GM23248 (cell line): Measurements from ENCODE around the gene DESI1. TPM values are rescaled to one million over a fixed set of nuclear protein-coding genes. Genes with fewer than 3 reads are reported as not detected.

ENCODE experiments used
- DNase-seq: peaks from one replicate; pipeline ENCODE4 v3.0.0-alpha.2; 2015
- H2AFZ ChIP-seq: fragments of 200-600 bp; sonication (generic); 2 replicates; pipeline ENCODE4 v1.6.1; 2016; ENCODE audit warnings: antibody characterized with exemption
- H3F3A ChIP-seq: fragments of 200-600 bp; sonication (generic); 2 replicates; pipeline ENCODE4 v1.6.1; 2016; ENCODE audit warnings: mild to moderate bottlenecking, antibody characterized with exemption, mixed run types; ENCODE audit not compliant: insufficient read depth
- H3K27ac ChIP-seq: fragments of 200-600 bp; sonication (generic); 2 replicates; pipeline ENCODE4 v1.5.1; 2016; ENCODE audit warnings: mild to moderate bottlenecking
- H3K27me3 ChIP-seq: fragments of 200-600 bp; sonication (generic); replicated peaks from 2 replicates; pipeline ENCODE4 v1.6.1; 2016; ENCODE audit warnings: mild to moderate bottlenecking; ENCODE audit not compliant: insufficient read depth
- H3K36me3 ChIP-seq: fragments of 200-600 bp; sonication (generic); 2 replicates; pipeline ENCODE4 v1.6.1; 2016; ENCODE audit warnings: low read depth, mild to moderate bottlenecking
- H3K4me1 ChIP-seq: fragments of 200-600 bp; sonication (generic); 2 replicates; pipeline ENCODE4 v1.6.1; 2016; ENCODE audit warnings: mild to moderate bottlenecking; ENCODE audit not compliant: insufficient read depth
- H3K4me2 ChIP-seq: fragments of 200-600 bp; sonication (generic); one replicate; pipeline ENCODE4 v1.6.1; 2016; ENCODE audit warnings: mild to moderate bottlenecking; ENCODE audit not compliant: unreplicated experiment
- H3K4me3 ChIP-seq: fragments of 200-600 bp; sonication (generic); 2 replicates; pipeline ENCODE4 v1.5.1; 2016; ENCODE audit warnings: mild to moderate bottlenecking
- H3K79me2 ChIP-seq: fragments of 200-600 bp; sonication (generic); 2 replicates; pipeline ENCODE4 v1.6.1; 2016; ENCODE audit warnings: mild to moderate bottlenecking; ENCODE audit not compliant: insufficient read depth
- H3K9ac ChIP-seq: fragments of 200-600 bp; sonication (generic); 2 replicates; pipeline ENCODE4 v1.6.1; 2016; ENCODE audit warnings: mild to moderate bottlenecking
- H3K9me2 ChIP-seq: fragments of 200-600 bp; sonication (generic); 2 replicates; pipeline ENCODE4 v1.6.1; 2016; ENCODE audit warnings: mixed run types, mild to moderate bottlenecking, moderate library complexity; ENCODE audit not compliant: insufficient read depth
- H3K9me3 ChIP-seq: fragments of 200-600 bp; sonication (generic); one replicate; pipeline ENCODE4 v1.6.1; 2017; ENCODE audit warnings: low read depth
- H4K20me1 ChIP-seq: fragments of 200-600 bp; sonication (generic); 2 replicates; pipeline ENCODE4 v1.6.0; 2016; ENCODE audit not compliant: insufficient read depth
- EZH2 ChIP-seq: fragments of 200-600 bp; sonication (generic); IDR thresholded peaks from 2 replicates; pipeline ENCODE4 v1.6.1; 2018; ENCODE audit warnings: antibody characterized with exemption, mild to moderate bottlenecking; ENCODE audit not compliant: insufficient read depth, poor library complexity, severe bottlenecking
- EZH2phosphoT487 ChIP-seq: fragments of 200-600 bp; sonication (generic); IDR thresholded peaks from 2 replicates; pipeline ENCODE4 v1.6.1; 2018; ENCODE audit warnings: antibody characterized with exemption, moderate library complexity, mild to moderate bottlenecking, low read depth; ENCODE audit not compliant: insufficient read depth
- WGBS, 2 experiments: methylation state at CpG; one replicate each; pipeline ENCODE4 v1.1.6; 2015 to 2017; ENCODE audit warnings: low lambda C conversion rate in 2 of 2, low coverage in 1 of 2; ENCODE audit errors: missing lambda C conversion rate in 2 of 2; 5-methylcytosine and 5-hydroxymethylcytosine counted together
- in situ Hi-C: fragments of 300-500 bp; cut with MboI; formaldehyde crosslinking; loops from 2 replicates; pipeline ENCODE4 v1.15.0; 2020
- polyA plus RNA-seq: library from polyadenylated mRNA; unstranded; fragments of >200 nt; fragmentation: Nextera tagmentation; extraction: Ambion mirVana; gene quantifications from 2 replicates; pipeline ENCODE4 v1.2.1, GENCODE V29; 2016
- total RNA-seq: library from RNA; depleted of rRNA; stranded (reverse); fragments of >200 nt; shearing (Covaris generic); gene quantifications from 2 replicates; pipeline ENCODE4 v1.2.3, GENCODE V29; 2014

Gene DESI1
- total and polyA plus RNA-seq, 2 experiments from 2014 or later: 42.2 to 44.3 TPM

GRCh38 chr22:41657709-41658108 is 36.9 kb upstream of the DESI1 start:
- H3F3A ChIP-seq: peaks cover 50% of the 10 kb centered on the region
- no peaks in the 10 kb centered on the region for H3K4me1 ChIP-seq
- H3K4me2 ChIP-seq: no peak overlapping the region
- H3K9me2 ChIP-seq: no peaks in the 10 kb centered on the region
- no peak for DNase-seq
- H3K27ac ChIP-seq: no peak overlapping the region
- H3K79me2 ChIP-seq: peaks cover 45% of the 10 kb centered on the region
- WGBS, 2 experiments: 98 to 100% methylated on average over 6 of the region's 6 CpGs
- no peaks in the 10 kb centered on the region for H4K20me1 ChIP-seq
- in situ Hi-C loops: no loop called here
- TF ChIP-seq EZH2phosphoT487 (no peak), EZH2 (no peak)
- H2AFZ ChIP-seq: no peak overlapping the region
- no peaks in the 10 kb centered on the region for H3K9me3 ChIP-seq
- H3K27me3 ChIP-seq: no peaks in the 10 kb centered on the region
- peaks cover 85% of the 10 kb centered on the region for H3K36me3 ChIP-seq
- H3K9ac ChIP-seq: no peak overlapping the region
- H3K4me3 ChIP-seq: no peak overlapping the region

GRCh38 chr22:41656556-41656955 is 35.7 kb upstream of the DESI1 start:
- Histone ChIP-seq H3K4me3 (no peak overlapping the region), H3K36me3 (peaks cover 86% of the 10 kb centered on the region), H3K27ac (no peak overlapping the region), H3K9me3 (no peaks in the 10 kb centered on the region), H3K9ac (no peak overlapping the region), H3K9me2 (no peaks in the 10 kb centered on the region), H3K4me2 (no peak overlapping the region), H2AFZ (no peak overlapping the region), H4K20me1 (no peaks in the 10 kb centered on the region), H3K4me1 (no peaks in the 10 kb centered on the region), H3K79me2 (peaks cover 56% of the 10 kb centered on the region), H3F3A (peaks cover 39% of the 10 kb centered on the region), H3K27me3 (no peaks in the 10 kb centered on the region)
- in situ Hi-C loops: no loop called here
- 66 to 67% methylated on average over 5 of the region's 5 CpGs for WGBS, 2 experiments
- DNase-seq: no peak
- TF ChIP-seq EZH2 (no peak), EZH2phosphoT487 (no peak)

DNA sequence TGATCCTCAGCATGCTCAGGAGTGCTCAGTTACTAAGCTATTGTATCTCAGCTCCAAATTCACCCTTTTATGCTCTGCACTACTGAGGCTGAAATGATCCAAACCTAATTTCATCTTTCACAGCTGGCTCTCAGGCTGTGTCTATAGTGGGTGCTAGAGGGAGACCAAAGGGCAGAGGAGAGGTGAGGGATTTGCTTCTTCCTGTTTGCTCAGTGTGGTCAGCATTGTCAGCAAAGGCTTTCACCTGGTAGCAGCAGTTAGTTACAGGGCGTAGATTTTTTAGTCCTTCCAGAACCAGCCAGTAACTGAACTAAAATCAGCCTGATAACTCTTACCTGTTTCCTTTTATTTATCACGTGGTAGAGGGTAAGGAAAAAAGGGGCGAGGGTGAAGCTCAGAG is 33.5 kb upstream of the DESI1 start:
- Histone ChIP-seq H3K9me2 (no peaks in the 10 kb centered on the region), H2AFZ (no peak overlapping the region), H3K4me1 (no peaks in the 10 kb centered on the region), H3K27me3 (no peaks in the 10 kb centered on the region), H3K4me2 (no peak overlapping the region), H3K9me3 (no peaks in the 10 kb centered on the region), H3F3A (peaks cover 17% of the 10 kb centered on the region; the same call in 1 of the 2 replicates), H3K79me2 (peaks cover 70% of the 10 kb centered on the region), H3K9ac (no peak overlapping the region), H3K4me3 (no peak overlapping the region), H3K27ac (no peak overlapping the region), H4K20me1 (no peaks in the 10 kb centered on the region), H3K36me3 (peaks cover 82% of the 10 kb centered on the region)
- no peak for TF ChIP-seq EZH2
- TF ChIP-seq EZH2phosphoT487: no peak
- no peak for DNase-seq
- in situ Hi-C loops: no loop called here
- 92 to 95% methylated on average over 3 of the region's 3 CpGs for WGBS, 2 experiments

DNA sequence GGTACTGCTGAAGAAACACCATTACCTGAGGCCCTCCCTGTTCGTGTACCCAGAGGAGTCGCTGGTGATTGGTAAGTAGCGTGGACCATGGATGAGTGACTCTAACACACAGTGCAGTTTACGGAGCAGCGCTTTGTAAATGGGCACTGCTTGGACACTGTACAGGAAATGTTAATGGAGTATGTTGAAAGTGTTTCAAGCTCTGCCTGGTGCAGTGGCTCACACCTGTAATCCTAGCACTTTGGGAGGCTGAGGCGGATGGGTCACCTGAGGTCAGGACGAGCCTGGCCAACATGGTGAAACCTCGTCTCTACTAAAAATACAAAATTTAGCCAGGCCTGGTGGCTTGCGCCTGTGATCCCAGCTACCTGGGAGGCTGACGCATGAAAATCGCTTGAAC is 30.0 kb upstream of the DESI1 start:
- Histone ChIP-seq H4K20me1 (no peaks in the 10 kb centered on the region), H3F3A (0 out of 2 replicates have a peak, but pooled peaks cover 10% of the 10 kb centered on the region), H3K36me3 (peaks cover 74% of the 10 kb centered on the region), H3K79me2 (peaks cover 84% of the 10 kb centered on the region), H3K4me3 (no peak overlapping the region), H3K9ac (no peak overlapping the region), H3K4me1 (0 out of 2 replicates have a peak, but pooled peaks cover 4% of the 10 kb centered on the region), H3K9me2 (no peaks in the 10 kb centered on the region), H3K27me3 (no peaks in the 10 kb centered on the region), H2AFZ (no peak overlapping the region), H3K4me2 (no peak overlapping the region), H3K27ac (no peak overlapping the region), H3K9me3 (no peaks in the 10 kb centered on the region)
- TF ChIP-seq EZH2 (no peak), EZH2phosphoT487 (no peak)
- no peak for DNase-seq
- whole genome bisulfite sequencing, 2 experiments: 97% methylated on average over 11 of the region's 11 CpGs
- in situ Hi-C loops: no loop called here

- no peak for TF ChIP-seq EZH2
- no peak for TF ChIP-seq EZH2phosphoT487
- Histone ChIP-seq H3K4me2 (no peak overlapping the region), H3K79me2 (peaks cover 83% of the 10 kb centered on the region), H3K36me3 (peaks cover 75% of the 10 kb centered on the region), H3K9me2 (no peaks in the 10 kb centered on the region), H3F3A (0 out of 2 replicates have a peak, but pooled peaks cover 8% of the 10 kb centered on the region), H3K4me3 (no peak overlapping the region), H2AFZ (no peak overlapping the region), H3K4me1 (0 out of 2 replicates have a peak, but pooled peaks cover 4% of the 10 kb centered on the region), H3K27ac (no peak overlapping the region), H3K9me3 (no peaks in the 10 kb centered on the region), H3K27me3 (no peaks in the 10 kb centered on the region), H3K9ac (no peak overlapping the region), H4K20me1 (no peaks in the 10 kb centered on the region)
- in situ Hi-C loops: no loop called here
- no peak for DNase-seq
- WGBS, 2 experiments: 92 to 100% methylated on average over 1 of the region's 1 CpG
Measured at GRCh38 chr22:41650229-41650628, 29.4 kb upstream of the DESI1 start.
